A549 (cell line): ENCODE results near the gene DOLPP1. TPM values are rescaled to one million over a fixed set of nuclear protein-coding genes. Genes with fewer than 3 reads are reported as not detected.

Experiments
- ATAC-seq, 2 experiments: fragments of 200-7000 bp in 1 of 2; fragments of >200 bp in 1 of 2; cut with Nextera tagmentation in 1 of 2; cut with Tn5 transposase in 1 of 2; 3 replicates each; pipeline versions ENCODE4 v1.8.0 to v1.9.1; 2018 to 2020; ENCODE audit warnings: mild to moderate bottlenecking in 1 of 2, moderate library complexity in 1 of 2
- CTCF ChIA-PET: fragments of 300-600 bp; sonication (Branson Sonifier 250); formaldehyde crosslinking; extraction: SDS; loops from one replicate; lab custom pipeline; 2021; ENCODE audit warnings: antibody characterized with exemption, inconsistent platforms; lab: Yijun Ruan, JAX
- POLR2A ChIA-PET: fragments of 350-600 bp; formaldehyde crosslinking; extraction: SDS; loops from one replicate; lab custom pipeline; 2021; ENCODE audit warnings: antibody characterized with exemption, inconsistent platforms; lab: Yijun Ruan, JAX
- DNase-seq, 2 experiments: peaks; one replicate each; pipeline versions ENCODE4 v3.0.0 to v3.0.0-alpha.2; 2011 to 2016; ENCODE audit warnings: low read depth in 1 of 2, low spot score in 1 of 2
- FAIRE-seq: peaks from 2 replicates; lab custom pipeline; 2011; peaks lifted over from hg19 to GRCh38; lab: Jason Lieb, UNC
- H3K27ac ChIP-seq, 2 experiments: fragments of >200 bp; sonication (Bioruptor Twin); formaldehyde crosslinking; 3 replicates each; pipeline ENCODE4 v1.5.1; 2016 to 2017
- H3K4me1 ChIP-seq: fragments of >200 bp; sonication (Bioruptor Twin); formaldehyde crosslinking; 3 replicates; pipeline ENCODE4 v1.6.1; 2016
- H3K4me2 ChIP-seq: fragments of >200 bp; sonication (Bioruptor Twin); formaldehyde crosslinking; 3 replicates; pipeline ENCODE4 v1.6.1; 2016
- H3K4me3 ChIP-seq: fragments of >200 bp; sonication (Bioruptor Twin); formaldehyde crosslinking; 3 replicates; pipeline ENCODE4 v1.5.1; 2016
- H3K9me3 ChIP-seq: fragments of >200 bp; sonication (Bioruptor Twin); formaldehyde crosslinking; 3 replicates; pipeline ENCODE4 v1.6.1; 2016
- ATOH8 ChIP-seq: fragments of 250-450 bp; sonication (Bioruptor Pico); IDR thresholded peaks from 2 replicates; pipeline ENCODE4 v1.5.0; 2020; ENCODE audit warnings: low read depth, mild to moderate bottlenecking, moderate library complexity
- CBX2 ChIP-seq: fragments of 200-600 bp; sonication (generic); IDR thresholded peaks from 2 replicates; pipeline ENCODE4 v1.6.1; 2016; ENCODE audit warnings: low read depth, mild to moderate bottlenecking, borderline replicate concordance
- CHD4 ChIP-seq: fragments of 200-600 bp; sonication (generic); IDR thresholded peaks from 2 replicates; pipeline ENCODE4 v1.6.1; 2016; ENCODE audit warnings: antibody characterized with exemption, mild to moderate bottlenecking, borderline replicate concordance
- EP300 ChIP-seq, 2 experiments: fragments of >200 bp; sonication (Bioruptor Twin); formaldehyde crosslinking; IDR thresholded peaks; 2 replicates in 1 of 2; 3 replicates in 1 of 2; pipeline ENCODE4 v1.6.1; 2016 to 2017
- ESRRA ChIP-seq: fragments of 150-350 bp; IDR thresholded peaks from 2 replicates; pipeline ENCODE4 v1.6.1; 2014; ENCODE audit warnings: mild to moderate bottlenecking, low read length, borderline replicate concordance
- FOSB ChIP-seq: fragments of 250-450 bp; sonication (Bioruptor Pico); IDR thresholded peaks from 2 replicates; pipeline ENCODE4 v1.5.0; 2020; ENCODE audit warnings: mild to moderate bottlenecking, moderate library complexity
- FOSL2 ChIP-seq, 2 experiments: fragments of 450-650 bp in 1 of 2; fragments of >200 bp in 1 of 2; sonication (Bioruptor Twin) in 1 of 2; formaldehyde crosslinking; IDR thresholded peaks; 2 replicates each; pipeline versions ENCODE4 v1.5.0 to v1.6.1; 2016 to 2020; ENCODE audit warnings: mild to moderate bottlenecking in 1 of 2, moderate library complexity in 1 of 2
- GATA3 ChIP-seq: IDR thresholded peaks from 2 replicates; pipeline ENCODE4 v1.6.1; 2012; ENCODE audit warnings: borderline replicate concordance
- JUNB ChIP-seq: fragments of >200 bp; sonication (Bioruptor Twin); formaldehyde crosslinking; IDR thresholded peaks from 2 replicates; pipeline ENCODE4 v1.6.1; 2016
- MAFK ChIP-seq: fragments of 450-650 bp; IDR thresholded peaks from 2 replicates; pipeline ENCODE4 v1.6.1; 2014; ENCODE audit not compliant: partially characterized antibody
- MYC ChIP-seq: IDR thresholded peaks from 2 replicates; pipeline ENCODE4 v1.6.1; 2012; ENCODE audit warnings: mild to moderate bottlenecking, inconsistent platforms, low read length, improper control_type of control experiment, borderline replicate concordance
- NFE2L2 ChIP-seq: fragments of 150-350 bp; conservative IDR thresholded peaks from 2 replicates; pipeline ENCODE4 v1.6.1; 2014; ENCODE audit warnings: low read length
- POLR2AphosphoS2 ChIP-seq: conservative IDR thresholded peaks from 2 replicates; pipeline ENCODE4 v1.6.1; 2012; ENCODE audit warnings: low read length, improper control_type of control experiment, inconsistent platforms
- RCOR1 ChIP-seq: fragments of 150-350 bp; IDR thresholded peaks from 2 replicates; pipeline ENCODE4 v1.6.1; 2014; ENCODE audit warnings: antibody characterized with exemption, low read length, low read depth
- RFX5 ChIP-seq: fragments of 450-650 bp; IDR thresholded peaks from 2 replicates; pipeline ENCODE4 v1.7.1; 2014; ENCODE audit warnings: antibody characterized with exemption, mild to moderate bottlenecking, moderate library complexity
- ZNF302 ChIP-seq: fragments of 250-450 bp; sonication (Bioruptor Pico); IDR thresholded peaks from 2 replicates; pipeline ENCODE4 v1.9.0; 2021; ENCODE audit warnings: inconsistent platforms, mild to moderate bottlenecking, moderate library complexity
- ZSCAN20 ChIP-seq: fragments of 250-450 bp; sonication (Bioruptor Pico); IDR thresholded peaks from 2 replicates; pipeline ENCODE4 v1.8.0; 2022; ENCODE audit warnings: mild to moderate bottlenecking, moderate library complexity
- WGBS: methylation state at CpG from one replicate; pipeline ENCODE4 v1.1.6; 2017; ENCODE audit errors: missing lambda C conversion rate; 5-methylcytosine and 5-hydroxymethylcytosine counted together
- polyA plus RNA-seq, 4 experiments: library from polyadenylated mRNA; depleted of rRNA in 3 of 4; stranded (reverse); fragments of >200 nt; fragmentation: RNase III in 1 of 4; extraction: RNeasy Plus Mini Kit Qiagen cat#74134 plus additional on column Dnase treatment in 1 of 4; gene quantifications; 2 replicates in 3 of 4; 3 replicates in 1 of 4; pipeline ENCODE4 v1.2.3, GENCODE V29; 2011 to 2017

DOLPP1 gene
- polyA plus RNA-seq, 2 of the 4 experiments (the other 2 are of a cell fraction) = 23.5 to 25.6 TPM

GRCh38 chr9:129133082-129133481, 52.2 kb downstream of the DOLPP1 start:
- Histone ChIP-seq H3K27ac (peak overlapping the region in 1 of 2 experiments; percentile 40; a peak in 2 of 6 replicates), H3K4me2 (no peak overlapping the region)
- DNase-seq = no peak
- ATAC-seq = no peak
- TF ChIP-seq CBX2 (no peak), NFE2L2 (no peak), JUNB (no peak), FOSL2 (IDR thresholded peaks at IDR 0.05) (no peak), FOSL2 (CRISPR knock-in tag; IDR thresholded peaks at IDR 0.05) (no peak), ZNF302 (CRISPR knock-in tag) (no peak)
- TF ChIP-seq, all 56 proteins: peak for 0
- ChIA-PET POLR2A (interaction anchor here (2.4 kb wide), 1 partner anchor 493 kb away, joined by 16 read pairs; the partner anchor contains the start of gene NTMT1), CTCF (interaction anchor here (0.7 to 28.1 kb wide), 8 partner anchors 8 to 588 kb away, joined by 3 to 1029 read pairs (median 138); partner anchors contain the start of genes ASB6, C9orf50, IER5L and NTMT1)
- H3K4me3 ChIP-seq = no peak overlapping the region
- no peak for FAIRE-seq
- no peaks in the 10 kb centered on the region for H3K9me3 ChIP-seq
- H3K4me1 ChIP-seq = peaks cover 7% of the 10 kb centered on the region; the same call in 2 of the 3 replicates
- WGBS = 90% methylated on average over 4 of the region's 4 CpGs

- Histone ChIP-seq H3K4me2 (no peak overlapping the region), H3K27ac (no peak overlapping the region), H3K4me1 (peaks cover 27% of the 10 kb centered on the region), H3K9me3 (no peaks in the 10 kb centered on the region), H3K4me3 (no peak overlapping the region)
- CTCF ChIA-PET = interaction anchor here (0.8 to 28.1 kb wide), 11 partner anchors 5 to 602 kb away, joined by 3 to 1029 read pairs (median 53); partner anchors contain the start of genes ASB6, C9orf50, IER5L and NTMT1
- ATAC-seq = no peak
- POLR2A ChIA-PET = interaction anchor here (1.4 kb wide), 1 partner anchor 348 kb away, joined by 3 read pairs; no protein-coding TSS in a partner anchor
- FAIRE-seq = no peak
- no peak for DNase-seq
- TF ChIP-seq GATA3 (no peak), ESRRA (no peak), RCOR1 (no peak), ZNF302 (CRISPR knock-in tag) (no peak)
- 94% methylated on average over 6 of the region's 6 CpGs for WGBS
Measured at GRCh38 chr9:129135476-129135875, 54.6 kb downstream of the DOLPP1 start.

GRCh38 chr9:129136446-129137035, 55.6 kb downstream of the DOLPP1 start:
- Histone ChIP-seq H3K4me1 (peaks cover 38% of the 10 kb centered on the region), H3K4me3 (no peak overlapping the region), H3K27ac (no peak overlapping the region), H3K9me3 (no peaks in the 10 kb centered on the region), H3K4me2 (no peak overlapping the region)
- TF ChIP-seq ATOH8 (CRISPR knock-in tag) = no peak
- no peak for TF ChIP-seq JUNB
- TF ChIP-seq EP300 (IDR thresholded peaks at IDR 0.05) = no peak
- TF ChIP-seq POLR2AphosphoS2 = no peak
- TF ChIP-seq CHD4 = no peak
- no peak for TF ChIP-seq ZSCAN20 (CRISPR knock-in tag)
- CTCF ChIA-PET = interaction anchor here (0.9 to 28.1 kb wide), 8 partner anchors 8 to 495 kb away, joined by 3 to 1029 read pairs (median 162); partner anchors contain the start of genes ASB6, C9orf50, IER5L and NTMT1
- FAIRE-seq (no peak), DNase-seq (no peak), ATAC-seq (no peak)
- WGBS = 87% methylated on average over 16 of the region's 16 CpGs
- POLR2A ChIA-PET = no interaction called here

- TF ChIP-seq MYC (no peak), MAFK (no peak), FOSB (CRISPR knock-in tag) (no peak), RFX5 (no peak)
- no peak for FAIRE-seq
- DNase-seq = no peak
- ATAC-seq = no peak
- WGBS = 96% methylated on average over 14 of the region's 19 CpGs
- Histone ChIP-seq H3K4me1 (peaks cover 44% of the 10 kb centered on the region), H3K9me3 (no peaks in the 10 kb centered on the region), H3K4me3 (no peak overlapping the region), H3K27ac (peak overlapping the region; percentile 99; a peak in 5 of 6 replicates), H3K4me2 (no peak overlapping the region)
- CTCF ChIA-PET = interaction anchor here (0.8 to 28.1 kb wide), 15 partner anchors 9 to 653 kb away, joined by 3 to 1029 read pairs (median 5); partner anchors contain the start of genes ASB6, C9orf50, IER5L and NTMT1
- POLR2A ChIA-PET = interaction anchor here (1.3 to 3.5 kb wide), 4 partner anchors 37 to 483 kb away, joined by 3 to 44 read pairs (median 20); partner anchors contain the start of genes C9orf50 and IER5L
Measured at GRCh38 chr9:129137292-129138143, 56.6 kb downstream of the DOLPP1 start.
